C4-2B (cell line): ENCODE results near the gene TMEM244.

Experiments
- ZFX ChIP-seq: fragments of 450-650 bp; IDR thresholded peaks from 2 replicates; pipeline ENCODE4 v1.6.1; 2017
- TF ChIP-seq, protein P1 (sequence below): fragments of 450-650 bp; conservative IDR thresholded peaks from 2 replicates; pipeline ENCODE4 v1.5.1; 2017; ENCODE audit warnings: mild to moderate bottlenecking

DNA sequence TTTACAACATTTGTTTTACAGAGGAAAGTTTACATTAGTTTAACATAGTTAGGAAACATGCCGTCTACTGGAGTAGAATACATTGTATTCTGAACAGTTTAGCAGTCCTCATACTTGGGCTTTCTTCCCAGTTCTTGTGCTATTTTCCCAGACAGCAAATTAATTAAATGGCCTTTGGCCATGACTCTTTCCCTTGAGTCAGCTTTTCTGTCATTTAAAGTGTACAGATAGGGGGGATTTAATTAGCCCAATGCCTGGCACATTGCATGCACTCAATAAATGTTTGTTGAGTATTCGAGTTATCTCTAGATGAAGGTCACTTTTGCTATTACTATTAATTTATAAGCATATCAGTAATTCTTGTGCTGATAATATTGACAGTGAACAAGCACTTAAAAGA is 1.6 kb downstream of the TMEM244 start:
- TF ChIP-seq, protein P1, sequence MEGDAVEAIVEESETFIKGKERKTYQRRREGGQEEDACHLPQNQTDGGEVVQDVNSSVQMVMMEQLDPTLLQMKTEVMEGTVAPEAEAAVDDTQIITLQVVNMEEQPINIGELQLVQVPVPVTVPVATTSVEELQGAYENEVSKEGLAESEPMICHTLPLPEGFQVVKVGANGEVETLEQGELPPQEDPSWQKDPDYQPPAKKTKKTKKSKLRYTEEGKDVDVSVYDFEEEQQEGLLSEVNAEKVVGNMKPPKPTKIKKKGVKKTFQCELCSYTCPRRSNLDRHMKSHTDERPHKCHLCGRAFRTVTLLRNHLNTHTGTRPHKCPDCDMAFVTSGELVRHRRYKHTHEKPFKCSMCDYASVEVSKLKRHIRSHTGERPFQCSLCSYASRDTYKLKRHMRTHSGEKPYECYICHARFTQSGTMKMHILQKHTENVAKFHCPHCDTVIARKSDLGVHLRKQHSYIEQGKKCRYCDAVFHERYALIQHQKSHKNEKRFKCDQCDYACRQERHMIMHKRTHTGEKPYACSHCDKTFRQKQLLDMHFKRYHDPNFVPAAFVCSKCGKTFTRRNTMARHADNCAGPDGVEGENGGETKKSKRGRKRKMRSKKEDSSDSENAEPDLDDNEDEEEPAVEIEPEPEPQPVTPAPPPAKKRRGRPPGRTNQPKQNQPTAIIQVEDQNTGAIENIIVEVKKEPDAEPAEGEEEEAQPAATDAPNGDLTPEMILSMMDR, result no peak
- TF ChIP-seq ZFX, result no peak
